KBM-7 (cell line): Measurements from ENCODE around the gene DCHS2.
A peak's percentile ranks its signal among the peaks of the same experiment; 100 is the strongest.

Experiments
- DNase-seq: peaks from one replicate; pipeline ENCODE4 v3.0.0-alpha.2; 2015
- in situ Hi-C: fragments of 300-500 bp; cut with MboI; formaldehyde crosslinking; loops from 2 replicates; pipeline ENCODE4 v1.14.3; 2020; ENCODE audit warnings: low sequenced_read_pairs, low pct_unique_long_range_greater_than_20kb, mixed read lengths

The DCHS2 gene, protein sequence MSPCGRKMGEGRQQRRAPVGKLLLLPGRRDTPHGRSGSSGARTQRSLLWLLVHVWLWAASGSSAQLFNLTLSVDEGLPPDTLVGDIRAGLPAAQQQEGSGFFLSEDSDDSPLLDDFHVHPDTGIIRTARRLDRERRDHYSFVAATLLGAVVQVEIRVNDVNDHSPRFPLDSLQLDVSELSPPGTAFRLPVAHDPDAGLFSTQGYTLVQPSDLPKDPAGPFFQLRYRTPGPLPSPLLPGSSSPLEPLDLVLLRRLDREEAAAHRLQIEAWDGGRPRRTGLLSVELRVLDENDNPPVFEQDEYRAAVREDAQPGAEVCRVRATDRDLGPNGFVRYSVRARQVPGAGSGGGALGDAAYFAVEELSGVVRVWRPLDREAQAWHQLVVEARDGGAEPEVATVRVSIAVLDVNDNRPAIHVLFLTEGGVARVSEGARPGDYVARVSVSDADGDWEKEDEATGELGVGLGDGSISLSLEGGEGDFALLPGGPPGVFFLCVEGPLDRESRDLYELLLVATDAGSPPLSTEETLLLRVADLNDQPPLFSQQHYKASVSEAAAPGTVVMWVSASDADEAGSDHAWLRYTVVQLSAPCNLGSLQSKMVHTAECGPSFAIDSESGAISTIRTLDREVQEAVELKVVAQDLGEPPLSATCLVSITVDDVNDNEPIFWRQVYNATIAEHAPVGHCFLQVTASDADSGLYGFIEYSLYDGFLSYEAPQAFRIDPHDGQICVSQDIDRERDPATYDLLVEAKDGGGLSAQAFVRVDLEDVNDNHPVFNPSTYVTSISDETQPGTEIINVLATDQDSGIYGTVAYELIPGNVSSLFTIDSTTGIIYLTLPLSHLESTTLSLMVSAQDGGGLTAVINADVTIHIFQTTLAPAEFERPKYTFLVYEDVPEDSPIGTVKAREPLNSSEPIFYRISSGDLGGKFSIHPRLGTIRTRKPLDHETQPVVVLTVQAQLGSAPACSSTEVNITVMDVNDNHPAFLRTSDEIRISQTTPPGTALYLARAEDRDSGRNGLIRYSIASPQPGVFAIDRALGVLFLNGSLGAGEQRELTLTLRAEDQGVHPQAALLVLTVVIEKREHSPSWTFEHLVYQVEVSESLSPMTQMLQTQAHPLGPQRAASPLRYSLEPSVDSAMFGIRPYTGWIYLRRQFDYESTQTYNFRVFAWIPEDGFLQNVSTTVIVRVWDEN (N-terminal part only)

DNA sequence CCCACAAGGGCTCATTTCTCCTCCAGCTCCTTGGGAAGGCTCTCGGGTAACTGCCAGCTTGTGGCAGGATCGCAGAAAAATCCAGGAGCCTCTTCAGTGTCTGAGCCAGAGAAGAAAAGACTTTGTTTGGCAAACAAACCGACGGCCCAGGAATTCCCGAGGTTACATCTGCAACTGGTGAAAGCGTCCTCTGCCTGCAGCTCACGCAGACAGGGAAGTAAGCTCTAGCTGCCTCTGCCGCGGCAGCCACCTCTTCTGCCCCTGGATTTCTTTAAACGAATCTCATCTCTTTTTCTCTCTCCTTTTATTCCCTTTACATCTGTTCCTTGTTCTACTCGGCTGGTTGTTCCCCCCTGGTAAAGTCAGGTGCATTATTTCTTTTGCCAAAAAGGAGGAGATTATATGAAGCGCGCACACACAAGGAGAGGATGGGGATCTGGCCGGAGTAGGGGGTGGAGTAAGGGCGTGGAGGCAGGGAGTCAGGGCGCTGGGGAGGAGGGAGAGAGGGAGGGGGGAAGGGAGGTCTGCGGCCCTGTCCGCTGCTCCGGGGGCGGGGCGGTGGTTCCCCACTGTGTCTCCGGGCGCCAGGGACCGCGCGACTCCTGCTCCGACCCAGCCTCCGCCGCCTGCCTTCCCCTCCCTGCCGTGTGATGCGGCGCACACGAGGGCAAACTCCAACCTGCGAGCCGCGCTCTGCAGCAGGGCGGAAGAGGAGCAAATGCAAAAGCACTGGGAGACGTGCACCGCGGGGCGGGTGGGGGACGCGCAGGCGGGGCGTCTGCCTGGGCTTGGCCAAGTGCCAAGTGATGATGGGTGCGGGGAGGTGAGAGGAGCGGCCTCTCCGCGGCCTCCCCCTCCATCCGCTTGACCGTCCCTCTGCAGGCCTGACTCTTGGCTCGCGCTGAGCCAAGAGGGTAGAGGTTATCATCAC lies at the start of gene DCHS2:
Gene DCHS2 (minus strand): TSS at position 459 of the 931 bp plus-strand sequence. CDS start 444 bp downstream, at position 15.
- in situ Hi-C loops = no loop called here
- peak; percentile 31 for DNase-seq

DNA sequence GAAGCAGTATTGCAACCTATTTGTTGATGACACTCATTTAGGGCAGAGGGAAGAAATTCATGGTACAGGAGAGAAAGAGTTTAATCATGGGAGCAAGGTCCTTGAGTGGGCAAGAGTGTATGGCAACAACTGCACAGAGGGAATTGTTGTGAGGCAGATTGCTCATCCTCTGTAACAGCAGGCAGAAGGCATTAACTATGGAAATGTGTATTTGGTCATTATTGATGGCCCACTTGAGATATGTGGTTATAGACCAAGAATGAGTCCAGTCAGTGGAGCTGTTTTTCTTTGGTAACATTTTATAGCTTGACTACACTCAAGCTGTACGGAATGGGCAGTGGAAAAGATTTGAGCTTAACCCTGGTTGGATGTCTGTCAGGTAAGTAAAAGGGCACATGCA lies 42.7 kb upstream of the DCHS2 start:
- in situ Hi-C loops = no loop called here
- DNase-seq = no peak

DNA sequence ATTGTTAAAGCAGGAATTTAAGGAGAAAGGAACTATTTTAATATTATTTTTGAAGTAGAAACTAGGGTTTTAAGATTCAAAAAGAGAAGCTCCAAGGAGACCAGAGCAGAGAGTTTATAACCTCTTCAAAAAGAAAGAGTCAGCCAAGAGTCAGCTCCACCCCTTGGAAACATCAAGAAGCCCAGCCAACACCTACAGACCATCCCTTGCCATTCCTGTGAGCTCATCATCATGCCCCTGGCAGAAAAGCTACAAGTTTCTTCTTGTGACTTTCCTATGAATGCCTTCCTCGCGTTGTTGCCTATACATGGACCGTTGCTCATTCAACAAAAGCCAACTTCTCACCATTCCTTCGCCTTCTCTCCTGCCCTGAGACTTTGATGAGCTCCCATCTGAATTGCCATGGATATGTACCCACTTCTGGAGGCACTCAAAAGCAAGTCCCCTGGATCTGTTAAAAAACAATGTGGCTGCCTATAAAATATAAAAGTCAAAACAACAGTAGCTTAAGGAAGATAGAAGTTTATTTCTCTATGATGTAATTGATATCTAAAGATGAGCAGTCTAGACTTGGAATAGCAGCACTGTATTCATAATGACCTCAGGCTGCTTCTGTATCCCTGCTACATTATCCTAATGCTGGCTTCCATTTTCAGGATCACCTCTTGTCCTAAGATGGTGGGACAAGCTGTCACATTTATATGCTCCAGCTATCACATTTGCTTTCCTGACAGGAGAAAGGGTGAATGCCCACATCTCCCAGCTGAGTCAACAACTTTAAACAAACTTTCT lies 38.3 kb upstream of the DCHS2 start:
- DNase-seq = no peak
- in situ Hi-C loops = no loop called here

DNA sequence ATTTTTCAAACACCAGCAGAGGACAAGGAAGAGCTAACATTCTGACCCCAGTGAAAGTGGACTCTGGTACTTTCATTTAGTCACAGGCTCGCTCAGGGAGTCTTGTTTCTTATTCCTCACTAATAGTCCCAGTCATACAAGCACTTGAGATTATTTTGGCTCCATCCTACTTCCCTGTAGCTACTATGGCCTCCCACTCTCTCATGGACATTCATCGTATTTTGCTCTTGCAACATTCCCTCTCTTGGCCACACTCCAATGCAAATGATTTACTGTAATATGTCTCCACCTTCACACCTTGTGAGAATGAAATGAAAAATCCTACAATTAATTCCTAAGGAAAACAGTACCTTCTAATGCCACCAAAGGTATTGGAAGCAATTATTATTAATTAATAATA lies 37.3 kb upstream of the DCHS2 start:
- in situ Hi-C loops = no loop called here
- no peak for DNase-seq

DNA sequence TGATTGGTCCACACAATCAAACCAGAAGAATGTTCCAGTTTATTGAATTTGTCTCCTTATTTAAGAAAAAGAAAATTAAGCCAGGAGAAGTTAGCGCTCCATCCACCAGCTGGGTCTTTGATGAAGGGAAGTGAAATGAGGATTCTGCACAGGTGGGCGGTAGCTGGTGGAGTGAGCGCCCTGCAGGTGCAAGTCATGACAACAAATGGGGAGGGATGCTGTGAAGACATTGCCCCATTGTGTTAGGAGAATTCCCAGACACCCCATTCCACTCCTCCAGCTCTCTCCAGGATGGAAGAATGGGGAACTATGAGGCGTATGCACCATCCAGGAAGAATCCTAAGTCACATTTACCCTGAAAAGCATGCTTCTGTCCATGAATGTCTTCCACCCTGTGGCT lies 35.7 kb upstream of the DCHS2 start:
- in situ Hi-C loops = no loop called here
- no peak for DNase-seq

DNA sequence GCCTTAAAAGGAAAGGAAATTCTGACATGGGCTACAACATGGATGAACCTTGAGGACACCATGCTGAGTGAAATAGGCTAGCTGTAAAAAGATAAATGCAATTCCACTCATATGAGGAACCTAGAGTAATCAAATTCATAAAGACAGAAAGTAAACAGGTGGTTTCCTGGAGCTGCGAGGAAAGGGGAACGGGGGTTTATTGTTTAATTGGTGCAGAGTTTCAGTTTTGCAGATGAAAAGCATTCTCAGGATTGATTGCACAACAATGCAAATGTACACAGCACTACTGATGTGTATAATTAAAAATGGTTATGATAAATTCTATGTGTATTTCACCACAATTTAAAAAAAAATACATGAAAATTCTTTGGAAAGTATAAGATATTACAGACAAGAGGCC lies 34.6 kb upstream of the DCHS2 start:
- in situ Hi-C loops = no loop called here

DNA sequence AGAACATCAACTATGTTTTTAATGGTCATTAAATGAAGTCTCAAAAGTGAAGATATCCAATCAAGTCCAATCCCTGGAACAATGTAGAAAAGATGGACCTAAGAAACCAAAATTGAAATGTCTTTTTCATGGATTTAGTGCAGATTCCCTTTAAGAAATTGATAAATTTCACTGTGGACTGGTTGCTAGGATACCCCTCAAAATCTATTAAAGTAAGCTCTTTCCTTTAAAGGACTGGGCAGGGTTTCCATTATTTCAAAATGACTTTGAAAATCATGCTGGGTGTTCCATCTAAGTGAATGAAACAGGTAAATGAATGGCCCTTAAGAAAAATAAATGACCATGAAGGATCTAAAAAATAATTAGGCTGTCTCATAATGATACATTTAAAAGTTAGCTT lies 30.0 kb upstream of the DCHS2 start:
- in situ Hi-C loops = no loop called here

More for the DNA sequence above, 34.6 kb upstream of the DCHS2 start:
- DNase-seq = peak; percentile 31

DNA sequence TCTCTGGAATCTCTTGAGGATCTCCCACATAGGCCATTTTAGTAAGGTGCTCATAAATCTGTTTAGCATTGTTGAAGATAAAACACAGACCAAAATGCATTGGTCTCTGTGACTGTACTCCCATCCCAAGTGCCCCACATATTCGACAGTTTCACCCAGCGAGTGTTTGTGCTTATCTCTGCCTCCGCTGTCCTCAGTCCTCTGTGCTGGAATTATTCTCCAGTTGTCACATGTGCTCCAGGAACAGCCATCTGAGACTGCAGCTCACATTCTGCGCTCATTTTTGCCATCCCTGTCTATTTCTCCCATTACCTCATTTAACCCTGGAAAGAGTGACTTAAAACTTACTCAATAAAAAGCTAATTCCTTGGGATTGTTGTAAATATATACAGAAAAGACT lies 27.6 kb upstream of the DCHS2 start:
- DNase-seq = no peak
- in situ Hi-C loops = no loop called here

More for the DNA sequence above, 30.0 kb upstream of the DCHS2 start:
- no peak for DNase-seq

DNA sequence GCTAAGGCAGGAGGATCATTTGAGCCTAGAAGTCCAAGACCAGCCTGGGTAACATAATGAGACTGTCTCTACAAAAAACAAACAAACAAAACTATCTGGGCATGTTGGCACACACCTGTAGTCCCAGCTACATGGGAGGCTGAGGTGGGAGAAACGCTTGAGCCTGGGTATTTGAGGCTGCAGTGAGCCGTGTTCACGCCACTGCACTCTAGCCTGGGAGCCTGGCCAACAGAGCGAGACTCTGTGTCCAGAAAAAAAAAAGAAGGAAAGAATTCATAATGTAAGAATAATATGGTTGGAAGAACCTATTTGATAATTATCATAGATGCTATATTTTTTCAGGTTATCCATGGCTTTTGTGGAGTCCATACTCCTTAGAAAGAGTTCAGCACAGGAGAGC lies 26.0 kb upstream of the DCHS2 start:
- in situ Hi-C loops = no loop called here
- DNase-seq = no peak

DNA sequence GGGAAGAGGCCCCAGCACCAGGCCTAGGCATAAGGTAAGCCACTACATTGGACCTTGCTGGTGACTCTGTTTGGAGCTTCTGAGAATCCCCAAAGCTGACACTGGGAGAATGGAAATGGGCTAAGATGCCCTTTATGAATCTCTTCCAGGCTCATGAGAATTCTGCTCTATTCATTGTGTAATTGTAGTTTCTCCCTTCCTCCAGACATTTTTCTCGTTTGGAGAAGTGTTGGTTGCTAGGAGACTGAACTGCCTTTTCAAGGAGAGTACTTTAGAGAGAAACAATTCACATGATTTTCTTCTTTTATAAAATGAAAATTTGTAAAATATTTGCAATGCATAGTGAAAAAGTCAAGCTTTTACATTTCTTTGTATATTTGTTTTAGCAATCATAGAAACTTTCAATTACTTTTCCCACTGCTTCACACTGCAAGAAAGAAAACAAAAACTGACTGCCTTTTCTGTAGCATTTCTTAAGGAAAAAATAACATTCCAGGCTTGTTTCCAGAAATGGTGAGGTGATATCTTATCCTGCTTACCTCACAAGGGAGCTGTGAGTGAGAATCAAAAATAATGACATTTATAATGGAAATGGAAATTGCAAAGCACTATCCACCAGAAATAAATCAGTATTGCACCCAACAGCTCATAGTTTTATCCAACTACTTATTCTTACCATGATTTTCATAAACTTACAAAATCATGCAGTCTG lies 24.9 kb upstream of the DCHS2 start:
- DNase-seq = no peak
- in situ Hi-C loops = no loop called here

DNA sequence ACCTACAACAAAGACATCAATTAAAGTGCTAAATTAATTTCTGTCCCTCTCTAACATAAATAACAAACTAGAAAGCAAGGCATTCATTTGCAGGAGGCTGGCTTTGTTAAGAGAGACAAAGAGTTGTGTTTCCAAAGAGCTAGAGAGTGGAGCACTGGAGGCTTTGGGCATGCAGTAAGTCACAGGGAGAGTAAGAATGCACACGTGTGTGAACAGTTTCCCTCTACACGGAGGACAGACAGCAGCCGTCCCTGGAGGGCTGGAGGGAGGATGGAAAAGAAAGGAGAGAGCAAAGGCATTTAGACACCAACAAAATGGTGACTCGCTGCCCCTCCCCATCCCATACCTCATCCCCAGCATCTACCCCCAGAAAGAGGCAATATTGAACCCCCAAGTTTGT lies 20.4 kb upstream of the DCHS2 start:
- DNase-seq = no peak

DNA sequence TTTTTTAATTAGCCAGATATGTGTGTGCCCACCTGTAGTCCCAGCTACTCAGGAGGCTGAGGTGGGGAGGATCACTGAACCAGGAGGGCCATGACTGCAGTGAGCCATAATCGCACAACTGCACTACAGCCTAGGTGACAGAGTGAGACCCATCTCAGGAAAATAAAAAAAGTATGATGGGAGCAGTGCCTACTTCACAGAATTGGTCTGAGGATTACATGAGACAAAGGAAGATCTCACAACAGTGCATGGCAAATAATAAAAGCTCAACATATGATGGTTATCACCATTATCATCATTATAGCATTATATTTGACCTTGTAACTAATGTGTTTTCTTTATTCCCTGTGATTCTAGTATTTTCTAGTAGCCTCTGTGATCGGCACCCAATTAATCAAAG lies 19.9 kb upstream of the DCHS2 start:
- in situ Hi-C loops = no loop called here
- no peak for DNase-seq

More for the DNA sequence above, 20.4 kb upstream of the DCHS2 start:
- in situ Hi-C loops = no loop called here

DNA sequence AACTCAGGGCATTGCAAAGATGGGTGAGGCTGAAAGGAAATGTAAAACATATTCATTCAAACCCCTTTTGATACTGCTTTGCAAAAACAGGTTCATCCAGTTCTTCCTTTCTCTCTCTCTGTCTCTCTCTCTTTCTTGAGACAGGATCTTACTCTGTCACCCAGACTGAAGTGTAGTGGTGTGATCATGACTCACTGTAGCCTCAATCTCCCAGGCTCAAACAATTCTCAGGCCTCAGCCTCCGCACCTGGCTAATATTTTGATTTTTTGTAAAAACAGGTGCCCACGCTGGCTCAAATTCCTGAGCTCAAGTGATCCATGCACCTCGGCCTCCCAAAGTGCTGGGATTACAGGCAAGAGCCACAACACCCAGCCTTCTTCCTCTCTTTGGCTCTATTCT lies 15.6 kb upstream of the DCHS2 start:
- DNase-seq = no peak
- in situ Hi-C loops = no loop called here

DNA sequence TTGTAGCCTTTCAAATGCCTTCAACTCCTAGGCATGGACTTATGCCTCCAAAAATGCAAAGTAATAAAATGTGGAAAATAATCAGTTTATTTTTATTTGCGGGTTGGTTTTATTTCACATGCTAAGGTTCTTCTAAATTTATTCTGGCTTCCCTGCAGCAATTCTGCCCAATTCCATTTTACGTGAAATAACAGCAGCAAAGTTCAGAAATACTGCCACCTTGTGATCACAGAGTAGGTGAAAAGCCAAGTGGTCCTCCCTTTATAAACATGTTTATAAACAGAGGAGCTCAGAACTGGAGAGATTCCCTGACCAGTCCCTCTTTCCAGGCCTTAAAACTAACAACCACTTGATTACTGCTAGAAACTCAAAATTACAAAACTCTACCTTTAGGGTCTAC lies 14.7 kb upstream of the DCHS2 start:
- in situ Hi-C loops = no loop called here
- peak; percentile 43 for DNase-seq

DNA sequence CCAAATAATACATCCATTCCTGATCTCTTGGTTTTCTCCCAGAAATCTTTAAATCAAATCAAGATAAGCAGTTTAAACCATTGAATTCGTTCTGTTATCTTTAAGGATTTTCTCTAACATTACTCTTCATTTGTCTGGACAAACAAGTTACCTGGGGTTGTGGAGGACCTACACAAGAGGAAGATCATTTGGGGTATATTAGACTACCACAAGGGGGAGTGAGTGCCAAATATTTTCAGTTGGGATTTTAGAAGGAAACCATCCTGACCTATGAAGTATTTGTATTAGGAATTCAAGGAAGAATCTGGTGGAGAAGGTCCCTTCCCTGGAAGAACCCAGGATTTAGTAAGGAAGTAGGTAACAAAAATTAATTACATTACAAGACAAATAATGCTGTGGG lies 12.0 kb upstream of the DCHS2 start:
- peak; percentile 32 for DNase-seq
- in situ Hi-C loops = no loop called here

DNA sequence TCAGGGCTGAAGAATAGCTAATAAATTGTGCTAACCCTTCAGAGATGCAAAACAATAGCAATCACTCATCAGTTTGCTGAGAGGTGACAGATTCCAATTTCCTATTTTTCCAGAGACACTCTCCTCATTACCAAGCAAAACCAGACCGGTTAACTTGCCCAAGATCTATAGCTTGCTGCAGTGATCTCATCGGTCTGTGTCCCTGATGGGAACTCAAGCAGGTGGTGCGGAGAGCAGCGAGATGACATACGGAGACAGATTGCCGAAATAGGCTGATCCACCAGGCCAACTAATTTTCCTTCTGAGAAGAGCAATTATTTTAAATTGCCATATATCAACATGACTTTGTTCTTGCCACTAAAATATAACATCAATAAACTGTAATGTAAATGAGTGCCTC lies 10.5 kb upstream of the DCHS2 start:
- in situ Hi-C loops = no loop called here

DNA sequence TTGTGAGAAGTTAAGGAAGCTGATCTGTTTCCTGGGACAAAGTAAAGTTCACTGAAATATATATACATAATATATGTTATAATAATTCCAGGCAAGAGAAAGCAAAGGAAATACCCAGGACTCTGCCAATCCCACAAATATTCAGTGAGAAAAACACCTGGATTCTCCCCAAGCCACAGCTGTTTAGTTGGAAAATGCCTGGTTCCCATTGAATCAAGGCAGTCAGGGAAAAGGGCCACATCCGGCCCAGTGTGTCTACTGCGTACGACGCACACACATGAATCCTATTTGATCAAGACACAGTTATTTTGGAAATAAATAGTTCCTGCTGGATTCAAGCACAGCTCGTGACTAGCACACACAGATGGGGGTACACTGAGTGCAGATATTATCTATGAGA lies 6.3 kb upstream of the DCHS2 start:
- in situ Hi-C loops = no loop called here
- DNase-seq = no peak

More for the DNA sequence above, 10.5 kb upstream of the DCHS2 start:
- no peak for DNase-seq
